ENCODE data around the gene BDH1.

BDH1 gene

DNA sequence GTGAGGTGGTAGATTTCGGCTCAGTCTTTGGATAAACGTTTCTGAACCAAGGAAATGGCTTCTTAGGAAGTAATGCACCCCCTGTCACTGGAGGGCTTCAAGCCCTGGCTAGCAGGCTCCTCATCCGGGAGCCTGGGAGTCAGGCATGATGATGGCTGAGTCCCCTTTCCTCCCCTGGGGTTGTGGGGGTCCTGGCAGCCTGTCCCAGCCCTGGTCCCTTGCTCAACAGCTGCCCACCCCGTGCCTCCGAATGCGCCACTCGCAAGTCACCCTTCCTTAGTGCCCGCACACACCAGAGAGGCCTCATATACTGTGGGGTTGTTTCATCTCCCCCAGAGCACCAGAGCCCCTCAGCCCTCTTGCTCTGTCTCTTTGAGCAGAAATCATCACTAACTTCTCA lies 48.2 kb downstream of the BDH1 start:
- no peak for DNase-seq (ENCODE audit: low read depth in 2 of 3, low spot score in 1 of 3)

DNA sequence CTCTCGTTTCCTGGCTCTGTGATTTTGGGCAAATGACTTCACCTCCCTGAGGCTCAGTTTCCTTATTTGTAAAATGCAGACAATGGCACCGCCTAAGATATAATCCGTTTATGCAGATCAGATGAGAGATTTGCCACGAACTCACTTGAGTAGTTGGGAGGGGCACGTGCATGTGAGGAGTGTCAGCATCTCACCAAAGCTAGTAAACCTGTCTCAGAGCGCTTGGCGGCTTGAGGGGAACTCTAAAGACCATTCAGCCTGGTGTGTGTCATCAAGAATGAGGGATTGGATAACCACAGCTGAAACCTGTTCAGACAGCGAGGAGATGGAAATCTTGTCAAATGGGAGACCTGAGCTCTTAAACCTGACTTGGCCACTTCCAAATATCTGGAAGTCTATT lies 48.7 kb downstream of the BDH1 start:
- DNase-seq (ENCODE audit: low read depth in 2 of 3, low spot score in 1 of 3): no peak

DNA sequence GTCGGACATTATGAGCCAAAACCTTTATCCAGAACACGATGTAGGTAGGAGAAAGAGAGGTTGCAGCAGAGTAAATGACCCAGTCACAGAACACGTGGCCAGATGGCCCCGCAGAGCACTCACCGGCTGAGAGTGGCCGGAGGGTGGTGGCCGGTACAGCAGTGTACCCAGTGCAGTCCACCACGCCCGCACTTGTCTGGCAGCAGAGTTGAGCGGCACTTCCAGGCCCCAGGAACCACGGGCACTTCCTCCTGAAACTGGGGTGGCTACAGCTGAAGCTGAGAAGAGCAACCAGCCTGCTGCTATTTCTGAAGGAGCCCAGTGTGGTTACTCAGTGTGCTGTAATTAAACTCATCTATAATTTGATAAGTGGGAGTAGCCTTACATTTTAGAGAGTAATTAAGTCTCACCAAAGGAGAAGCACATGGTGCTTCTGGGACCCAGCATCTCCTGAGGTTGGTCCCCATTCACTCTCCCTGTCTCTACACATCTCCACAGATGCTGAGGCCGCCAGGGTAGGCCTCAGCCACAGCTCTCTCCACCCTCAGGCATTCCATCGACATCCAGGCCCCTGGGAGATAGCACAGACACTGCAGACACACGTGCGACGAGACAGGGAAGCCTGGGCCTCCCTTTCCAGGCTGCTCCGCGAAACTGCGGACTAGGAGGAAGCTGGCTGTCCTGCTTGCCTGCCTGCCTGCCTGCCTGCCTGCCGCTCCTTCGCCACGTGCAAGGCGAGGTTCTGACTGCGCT lies 49.8 kb downstream of the BDH1 start:
- DNase-seq (ENCODE audit: low read depth in 2 of 3, low spot score in 1 of 3): no peak

DNA sequence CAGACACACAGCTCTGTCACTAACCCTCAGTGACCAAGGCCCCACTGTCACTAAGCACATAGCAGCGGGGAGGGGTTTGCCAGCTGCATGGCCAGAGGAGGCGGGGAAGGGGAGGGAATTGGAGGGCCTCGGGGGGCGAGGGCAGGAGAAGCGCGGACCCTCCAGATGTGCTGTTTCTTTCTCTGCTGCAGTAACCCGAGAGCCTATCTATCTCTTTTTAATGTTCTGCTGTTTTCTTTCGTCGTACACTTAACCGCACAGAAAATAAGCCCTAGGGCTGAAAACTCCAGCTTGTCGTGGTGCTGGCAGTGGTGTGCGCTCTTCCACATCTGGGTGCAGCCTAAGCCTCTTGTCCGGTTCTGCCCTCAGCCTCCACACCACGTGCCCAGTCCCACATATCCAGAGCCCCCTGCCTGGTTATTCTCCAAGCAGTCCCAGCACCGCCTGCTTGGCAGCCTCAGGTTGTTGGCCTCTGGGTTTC lies 51.1 kb downstream of the BDH1 start:
- DNase-seq (ENCODE audit: low read depth in 2 of 3, low spot score in 1 of 3): no peak

DNA sequence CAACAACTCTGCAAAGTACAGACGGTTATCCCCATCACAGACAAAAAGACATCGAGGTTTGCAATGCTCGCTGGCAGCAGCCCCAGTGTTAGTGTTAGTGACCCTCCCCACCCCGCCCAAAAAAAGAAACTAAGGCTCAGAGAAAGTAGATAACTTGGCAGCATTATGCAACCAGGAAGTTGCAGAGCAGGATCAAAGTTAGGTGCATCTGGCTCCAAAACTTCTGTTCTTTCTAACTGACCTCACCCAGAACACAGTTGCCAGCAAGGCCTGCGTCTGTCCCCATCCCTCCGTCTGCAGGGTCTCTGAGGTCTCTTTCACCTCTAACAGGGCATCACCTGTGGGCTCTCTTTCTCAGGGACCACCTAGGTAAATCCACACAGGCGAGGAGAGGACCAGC lies 51.5 kb downstream of the BDH1 start:
- DNase-seq (ENCODE audit: low read depth in 2 of 3, low spot score in 1 of 3): no peak

DNA sequence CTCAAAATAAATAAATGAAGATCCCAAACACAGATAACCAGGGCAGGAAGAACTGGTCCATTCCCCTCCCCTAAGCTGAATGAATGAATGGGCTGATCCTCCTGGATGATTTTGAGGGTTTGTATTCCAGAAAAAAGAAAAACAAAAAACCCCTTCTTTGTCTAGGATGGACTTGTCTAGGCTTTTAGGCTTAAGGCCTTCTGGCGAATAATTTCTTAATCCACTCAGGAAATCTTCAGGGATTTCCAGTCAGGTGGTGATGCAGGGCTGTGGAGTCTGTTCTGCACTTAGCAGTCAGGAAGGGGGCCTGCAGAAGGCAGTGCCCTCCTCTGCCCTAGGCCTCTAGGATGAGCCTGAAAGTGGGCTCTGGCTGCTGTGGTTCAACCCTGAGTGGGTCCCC lies 52.1 kb downstream of the BDH1 start:
- DNase-seq (ENCODE audit: low read depth in 2 of 3, low spot score in 1 of 3): no peak

DNA sequence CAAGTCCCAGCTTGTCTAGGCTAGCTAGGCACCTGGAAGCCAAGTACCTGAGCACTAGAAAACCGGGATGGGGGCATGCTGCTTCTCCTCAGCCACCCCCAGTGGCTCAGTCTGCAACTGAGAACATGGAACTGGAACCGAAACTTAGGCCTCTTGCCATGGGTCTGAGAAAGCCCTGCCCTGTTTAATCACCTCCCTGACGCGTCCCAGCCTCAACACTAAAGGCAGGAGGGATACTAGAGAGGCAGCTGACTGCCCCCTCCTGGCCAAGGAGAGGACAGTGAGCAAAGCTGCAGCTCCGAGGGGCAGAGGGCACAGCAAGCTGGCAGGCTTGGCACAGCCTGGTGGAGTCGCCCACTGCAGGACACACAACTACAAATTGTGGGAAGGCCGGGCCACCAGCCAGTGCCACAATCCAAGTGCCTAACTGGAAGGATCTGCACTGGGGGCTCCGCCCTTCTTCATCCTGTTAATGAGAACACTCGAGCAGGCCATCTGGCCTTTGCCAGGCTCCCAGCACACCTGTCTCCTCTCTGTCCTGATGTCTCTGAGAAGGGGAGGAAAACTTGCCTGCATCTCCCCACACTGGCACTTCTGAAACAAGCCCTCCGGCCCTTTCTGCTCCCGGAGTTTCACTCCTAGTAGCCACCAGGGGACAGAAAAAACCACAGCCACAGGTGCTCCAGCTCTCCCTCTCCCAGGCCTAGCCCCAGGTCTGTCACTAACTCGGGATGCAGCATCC lies 53.7 kb downstream of the BDH1 start:
- peak; percentile 44 to 52 (median 46) for DNase-seq (ENCODE audit: low read depth in 2 of 3, low spot score in 1 of 3)

DNA sequence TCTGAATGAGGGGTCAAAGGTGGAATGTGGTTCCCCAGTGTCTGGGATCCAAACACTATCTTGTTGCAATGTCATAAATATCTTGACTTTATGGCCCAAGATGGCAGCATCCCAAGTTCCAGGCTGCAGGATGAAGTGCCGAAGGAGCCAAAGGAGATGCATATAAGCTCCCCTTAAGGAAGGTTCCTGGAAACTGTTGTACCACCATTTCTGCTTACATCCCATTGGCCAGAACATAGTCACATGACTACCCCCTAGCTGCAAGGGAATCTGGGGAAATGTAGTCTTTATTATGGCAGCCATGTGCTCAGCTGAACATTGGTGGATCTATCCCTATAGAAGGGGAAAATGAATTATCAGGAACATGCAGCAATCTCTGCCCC lies 54.3 kb downstream of the BDH1 start:
- no peak for DNase-seq (ENCODE audit: low read depth in 2 of 3, low spot score in 1 of 3)

DNA sequence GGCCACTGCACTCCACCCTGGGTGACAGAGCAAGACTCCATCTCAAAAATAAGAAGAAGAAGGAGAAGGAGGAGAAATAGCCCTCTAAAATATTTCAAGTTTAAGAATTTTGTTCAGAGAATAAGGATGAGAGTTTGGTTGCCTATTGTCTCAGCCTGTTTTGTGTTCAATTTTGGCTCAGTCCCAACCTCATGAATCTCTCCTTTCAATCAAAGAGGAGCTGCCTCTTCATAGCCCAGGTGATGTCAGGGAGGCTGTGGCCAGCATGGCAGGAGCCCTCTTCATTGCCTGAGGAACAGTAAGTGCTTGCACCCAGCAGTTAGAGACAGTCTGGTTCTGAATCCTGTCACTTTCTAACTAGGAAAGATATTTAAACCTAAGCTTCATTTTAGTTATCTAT lies 55.0 kb downstream of the BDH1 start:
- DNase-seq (ENCODE audit: low read depth in 2 of 3, low spot score in 1 of 3): no peak

DNA sequence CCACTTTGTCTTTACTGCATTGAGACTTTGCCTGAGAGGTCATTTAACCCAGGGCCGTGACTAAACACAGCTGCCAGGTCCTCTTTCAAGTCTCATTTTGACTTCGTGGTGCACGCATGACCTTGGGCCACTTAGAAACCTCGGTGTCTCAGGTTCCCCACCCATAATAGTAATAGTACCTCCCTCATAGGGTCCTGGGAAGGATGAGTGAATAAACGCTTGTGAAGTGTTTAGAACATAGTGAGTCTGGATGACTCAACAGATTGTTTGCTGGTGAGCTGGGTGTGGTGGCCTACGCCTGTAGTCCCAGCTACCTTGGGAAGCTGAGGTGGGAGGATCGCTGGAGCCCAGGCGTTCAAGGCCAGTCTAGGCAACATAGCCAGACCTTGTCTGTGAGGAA lies 56.3 kb downstream of the BDH1 start:
- no peak for DNase-seq (ENCODE audit: low read depth in 2 of 3, low spot score in 1 of 3)

DNA sequence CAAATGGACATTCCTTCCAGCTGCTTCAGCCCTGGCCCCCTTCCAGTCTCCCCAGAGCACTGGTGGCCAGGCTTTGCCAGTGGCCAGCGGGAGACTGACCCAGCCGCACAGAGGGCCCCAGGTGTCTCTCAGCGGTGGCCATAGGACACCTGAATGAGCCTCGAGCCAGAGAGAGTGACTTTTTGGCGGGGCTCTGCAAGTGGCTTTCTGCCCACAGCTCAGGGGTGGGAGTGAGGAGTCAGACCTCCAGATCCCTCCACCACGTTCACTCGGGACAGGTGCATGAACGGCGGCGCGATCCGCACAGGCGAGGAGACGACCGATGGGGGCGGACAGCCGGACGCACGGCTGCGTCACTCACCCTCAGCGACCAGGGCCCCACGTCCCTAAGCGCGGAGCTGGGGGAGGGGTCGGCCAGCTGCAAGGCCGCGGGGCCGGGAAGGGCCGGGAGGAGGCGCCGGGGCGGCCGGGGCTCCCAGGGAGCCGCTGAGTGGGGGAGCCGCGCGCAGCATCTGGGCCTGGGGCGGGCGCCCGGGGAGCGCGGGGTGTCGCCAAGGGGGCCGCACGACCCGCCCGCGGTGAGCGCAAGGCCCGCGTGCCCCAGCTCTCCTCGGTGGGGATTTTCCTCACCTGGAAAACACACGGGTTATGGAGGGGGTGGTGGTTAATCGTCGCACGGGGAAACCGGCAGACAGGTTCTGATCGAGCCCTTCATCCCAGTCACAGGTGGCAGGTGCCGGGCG lies 57.1 kb downstream of the BDH1 start:
- DNase-seq (ENCODE audit: low read depth in 2 of 3, low spot score in 1 of 3): no peak

DNA sequence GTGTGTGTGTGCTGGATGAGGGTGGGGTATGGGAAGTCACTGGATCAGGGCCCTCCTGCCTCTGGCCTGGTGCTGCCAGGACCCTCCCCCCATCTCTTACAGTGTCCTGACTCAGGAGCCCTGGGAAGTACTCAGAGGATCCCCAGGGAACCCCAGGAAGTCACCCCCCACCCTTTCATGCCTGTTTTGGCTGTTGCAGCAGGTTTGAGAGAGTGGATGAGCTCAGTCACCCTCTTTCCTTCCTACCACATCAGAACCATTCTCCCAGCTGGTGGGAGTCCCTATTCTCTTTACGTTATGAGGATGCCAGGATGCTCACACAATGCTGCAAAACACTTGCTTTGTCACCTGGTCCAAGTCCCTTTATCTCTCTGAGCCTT lies 59.0 kb downstream of the BDH1 start:
- DNase-seq (ENCODE audit: low read depth in 2 of 3, low spot score in 1 of 3): no peak

DNA sequence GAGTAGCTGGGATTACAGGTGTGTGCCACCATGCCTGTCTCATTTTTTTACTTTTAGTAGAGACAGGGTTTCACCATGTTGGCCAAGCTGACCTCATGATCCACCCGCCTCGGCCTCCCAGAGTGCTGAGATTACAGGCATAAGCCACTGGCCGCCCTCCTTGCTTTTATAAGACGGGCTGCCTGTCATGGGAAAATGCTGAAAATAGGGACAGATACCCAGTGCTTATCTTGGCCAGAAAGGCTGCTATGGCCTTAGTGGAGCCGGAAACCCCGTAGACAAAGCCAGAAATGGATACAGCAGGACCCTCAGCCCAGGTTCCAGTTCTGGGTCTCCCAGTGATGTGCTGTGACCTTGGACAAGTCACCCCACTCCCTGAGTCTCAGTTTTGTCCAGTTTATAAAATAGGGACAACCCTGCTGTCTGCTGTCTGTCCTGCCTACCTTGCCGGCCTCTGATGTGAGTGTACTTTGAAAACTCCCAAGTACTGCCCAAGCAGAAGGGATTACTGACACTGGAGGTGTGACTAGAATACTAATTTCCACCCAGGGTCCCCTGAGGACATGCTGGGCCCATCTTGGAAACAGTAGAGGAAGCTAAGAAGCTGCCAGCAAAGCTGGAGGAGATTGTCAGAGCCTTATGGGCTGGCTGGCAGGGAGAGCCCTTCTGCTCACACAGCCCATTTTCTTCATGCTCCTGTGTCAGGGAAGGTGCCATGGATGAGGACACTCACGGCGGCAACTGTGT lies 59.6 kb downstream of the BDH1 start:
- no peak for DNase-seq (ENCODE audit: low read depth in 2 of 3, low spot score in 1 of 3)

DNA sequence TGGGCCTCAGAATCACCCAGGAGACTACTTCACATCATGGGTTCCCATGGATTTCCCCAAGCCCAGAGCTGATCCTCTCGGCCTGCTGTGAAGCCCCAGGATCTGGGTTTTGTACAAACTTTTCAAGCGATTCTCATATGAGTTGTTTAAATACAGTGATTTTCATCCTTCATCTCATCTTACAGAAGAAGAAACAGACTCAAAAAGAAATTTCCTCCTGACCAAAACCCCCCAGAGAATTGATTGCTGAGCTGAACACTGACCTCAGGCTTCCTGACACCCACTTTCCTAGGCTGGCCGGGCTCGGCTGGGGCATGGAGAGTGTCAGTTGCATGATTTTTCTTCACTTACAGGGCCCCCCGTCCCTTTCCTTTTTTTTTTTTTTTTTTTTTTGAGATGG lies 60.3 kb downstream of the BDH1 start:
- no peak for DNase-seq (ENCODE audit: low read depth in 2 of 3, low spot score in 1 of 3)

DNA sequence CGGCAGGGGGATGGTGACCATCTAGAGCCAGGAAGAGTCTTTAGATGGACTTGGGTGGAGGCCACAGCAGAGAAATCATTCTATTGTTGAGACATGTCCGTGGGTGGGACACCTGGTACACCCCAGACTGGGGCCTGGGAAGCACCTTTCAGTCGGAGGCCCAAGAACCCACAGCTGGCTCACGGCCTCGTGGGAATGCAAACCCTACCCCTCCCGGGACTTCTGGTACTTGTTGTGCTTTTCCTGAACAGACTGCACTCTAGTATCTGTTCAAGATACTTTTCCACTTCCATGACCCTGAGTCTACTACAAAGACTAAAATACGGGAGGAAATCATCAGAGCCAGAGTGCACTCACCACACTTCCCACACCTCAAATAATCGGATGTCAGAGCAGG lies 60.7 kb downstream of the BDH1 start:
- no peak for DNase-seq (ENCODE audit: low read depth in 2 of 3, low spot score in 1 of 3)

DNA sequence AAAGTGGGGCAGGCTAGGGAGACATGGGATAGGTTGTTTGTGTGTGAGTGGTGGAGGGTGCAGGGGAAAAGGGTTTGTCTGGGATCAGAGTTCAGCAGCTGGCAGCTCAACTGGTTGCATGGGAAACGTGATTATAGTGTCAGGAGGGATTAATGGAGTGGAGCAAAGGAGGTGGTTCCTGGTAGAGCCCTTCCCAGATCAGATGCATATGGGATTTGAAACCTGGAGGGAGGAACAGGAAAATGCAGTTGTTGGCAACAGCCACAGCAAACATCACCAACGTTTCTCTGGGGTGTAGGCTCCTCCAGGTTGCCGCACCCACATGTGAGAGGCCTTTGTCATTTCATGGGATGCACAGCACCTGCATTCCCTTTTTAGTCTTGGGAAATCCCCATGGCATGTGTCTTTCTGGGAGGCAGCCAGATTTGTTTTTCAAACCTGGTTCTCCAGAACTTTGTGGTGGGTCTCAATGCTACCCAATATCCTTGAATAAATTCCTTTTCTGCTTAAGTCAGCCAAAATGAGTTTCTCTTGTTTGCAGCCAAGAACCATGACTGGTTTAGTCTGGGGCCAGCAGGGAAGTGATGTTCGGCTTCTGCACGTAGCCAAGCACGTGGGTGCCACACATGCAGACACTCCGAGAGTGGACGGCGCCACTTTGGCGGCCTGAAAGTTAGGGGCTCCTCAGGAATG lies 61.3 kb downstream of the BDH1 start:
- DNase-seq (ENCODE audit: low read depth in 2 of 3, low spot score in 1 of 3): no peak

DNA sequence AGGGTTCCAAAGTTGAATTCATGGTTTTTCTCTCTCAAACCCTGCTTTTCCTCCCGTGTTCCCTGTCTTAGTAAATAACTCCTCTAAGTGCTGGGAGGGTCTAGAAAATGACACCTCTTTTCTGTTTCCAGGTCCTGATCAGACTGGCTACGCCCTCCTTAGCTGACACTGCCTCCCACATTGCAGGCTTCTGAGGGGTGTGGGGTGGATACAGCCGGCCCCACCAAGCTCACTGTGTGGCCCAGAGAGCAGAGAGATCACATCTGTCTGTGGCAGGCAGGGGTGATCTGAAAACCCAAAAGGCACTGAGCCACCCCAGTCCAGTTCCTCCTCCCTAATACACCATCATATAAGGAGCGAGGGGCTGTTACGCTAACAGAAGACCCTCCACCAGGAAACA lies 62.7 kb downstream of the BDH1 start:
- DNase-seq (ENCODE audit: low read depth in 2 of 3, low spot score in 1 of 3): no peak

DNA sequence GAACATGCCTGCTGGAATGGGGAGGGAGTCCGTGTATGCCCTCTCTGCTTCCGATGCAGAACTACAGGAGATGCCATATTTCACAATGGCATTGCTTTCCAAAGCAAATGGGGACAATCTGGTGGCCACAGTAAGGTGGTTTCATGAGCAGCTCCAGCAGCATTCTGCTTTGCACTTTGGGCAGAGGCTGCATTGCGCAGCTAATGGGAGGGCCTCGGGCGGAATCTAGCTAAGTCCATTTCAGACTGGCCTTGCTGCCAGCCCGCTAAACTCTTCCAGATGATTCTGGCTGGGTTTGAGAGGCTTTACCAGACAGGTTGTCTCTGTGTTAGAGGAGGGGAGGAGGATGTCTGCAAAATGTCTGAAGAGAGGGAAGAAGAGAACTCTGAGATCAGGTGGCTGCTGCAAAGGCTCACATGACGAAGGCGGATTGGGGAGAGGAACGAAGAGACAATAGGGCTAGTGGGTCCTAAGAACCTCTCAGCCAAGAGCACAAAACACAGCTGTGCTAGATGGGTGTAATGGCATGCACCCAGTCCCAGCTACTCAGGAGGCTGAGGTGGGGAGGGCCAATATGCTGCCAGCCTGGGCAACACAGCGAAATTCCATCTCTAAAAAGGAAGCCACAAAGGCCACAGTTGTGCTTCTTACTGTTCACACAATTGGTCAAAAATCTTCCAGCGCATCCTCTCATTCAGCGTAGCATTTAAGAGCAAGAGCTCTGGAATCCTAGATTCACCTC lies 63.7 kb downstream of the BDH1 start:
- DNase-seq (ENCODE audit: low read depth in 2 of 3, low spot score in 1 of 3): no peak

DNA sequence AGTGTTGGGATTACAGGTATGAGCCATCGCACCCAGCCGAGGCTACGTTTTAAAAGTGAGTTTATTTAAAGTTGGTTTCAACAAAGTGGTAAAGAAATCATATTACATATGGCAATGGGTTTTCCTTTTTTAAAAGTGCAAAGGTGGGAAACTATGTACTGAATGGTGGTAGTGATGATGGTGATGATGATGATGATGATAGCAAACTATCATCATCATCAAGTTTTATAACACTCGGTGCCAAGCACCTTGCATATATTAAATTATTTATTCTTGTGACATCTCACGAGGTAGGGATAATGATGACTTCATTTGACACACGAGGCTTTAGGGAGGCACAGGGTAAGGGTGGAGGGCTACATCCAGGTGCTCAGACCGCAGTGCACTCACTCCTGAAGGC lies 64.3 kb downstream of the BDH1 start:
- no peak for DNase-seq (ENCODE audit: low read depth in 2 of 3, low spot score in 1 of 3)
